ENCODE results near the gene LGMN.

DNA sequence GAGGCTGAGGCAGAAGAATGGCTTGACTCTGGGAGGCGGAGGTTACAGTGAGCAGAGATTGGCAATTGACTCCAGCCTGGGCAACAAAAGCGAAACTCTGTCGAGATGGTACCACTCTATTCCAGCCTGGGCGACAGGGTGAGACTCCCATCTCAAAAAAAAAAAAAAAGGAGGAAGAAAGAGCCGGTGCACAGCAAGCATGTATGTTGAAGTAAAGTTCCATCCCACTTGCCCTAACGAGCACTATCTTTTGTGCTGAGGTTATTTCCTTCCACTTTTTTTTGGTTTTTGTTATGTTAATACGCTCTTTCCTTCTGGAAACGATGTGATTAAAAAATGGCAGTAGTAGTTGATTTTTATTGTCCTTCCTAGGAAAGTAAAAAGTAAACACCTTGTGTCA is 26.1 kb upstream of the LGMN start:
- TF ChIP-seq TAF1 (IDR thresholded peaks at IDR 0.05; ENCODE audit: borderline replicate concordance, insufficient read depth, low read length) (no peak), POLR2AphosphoS5 (IDR thresholded peaks at IDR 0.05; ENCODE audit: low read depth, low read length) (no peak)

Data from PFSK-1 (cell line).